ENCODE measurements around the gene USHBP1.

GRCh38 chr19:17304386-17305215 is 40.1 kb upstream of the USHBP1 start:
- TF ChIP-seq CTCF (IDR thresholded peaks at IDR 0.05; ENCODE audit: low read length) (no peak), EZH2phosphoT487 (IDR thresholded peaks at IDR 0.05; ENCODE audit: low read length) (no peak)
